ENCODE measurements around the gene UBQLN4.
"Not testable (repeated sequence)": the region's sequence is repeated elsewhere in the genome, so short reads cannot be mapped to it uniquely, and the experiment has no call there.

Gene UBQLN4

DNA sequence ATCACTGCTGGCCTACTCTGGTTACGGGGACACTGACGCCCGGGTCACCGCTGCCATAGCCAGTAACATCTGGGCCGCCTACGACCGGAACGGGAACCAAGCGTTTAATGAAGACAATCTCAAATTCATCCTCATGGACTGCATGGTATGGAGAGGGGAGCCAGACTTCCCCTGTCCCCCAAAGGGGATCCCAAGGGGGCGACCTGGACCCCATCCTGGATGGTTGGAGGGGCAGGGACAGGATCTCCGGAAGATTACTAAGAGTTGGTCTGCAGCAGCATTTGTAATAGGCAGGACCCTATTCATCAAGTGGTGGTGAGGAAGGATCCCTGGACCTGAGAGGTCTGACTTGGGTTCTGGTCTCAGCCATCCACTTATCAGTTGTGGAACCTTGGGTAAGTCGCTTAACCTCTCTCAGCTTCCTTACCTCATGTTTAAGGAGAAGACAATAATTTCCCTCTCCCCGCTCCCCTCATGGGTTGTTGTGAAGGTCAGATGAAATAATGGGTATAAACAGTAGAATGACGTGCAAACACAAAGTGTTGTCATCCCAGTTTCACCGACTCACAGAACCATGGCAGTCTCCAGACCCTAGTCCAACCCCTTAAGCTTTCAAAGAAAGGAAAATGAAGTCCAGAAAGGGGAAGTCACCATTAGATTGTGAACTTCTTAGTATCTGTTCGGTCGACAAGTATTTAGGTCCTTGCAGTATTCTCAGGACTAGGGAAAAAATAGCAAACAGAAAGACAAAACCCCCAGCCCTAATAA lies 1.9 kb upstream of the UBQLN4 start:
- DNase-seq: no peak

DNA sequence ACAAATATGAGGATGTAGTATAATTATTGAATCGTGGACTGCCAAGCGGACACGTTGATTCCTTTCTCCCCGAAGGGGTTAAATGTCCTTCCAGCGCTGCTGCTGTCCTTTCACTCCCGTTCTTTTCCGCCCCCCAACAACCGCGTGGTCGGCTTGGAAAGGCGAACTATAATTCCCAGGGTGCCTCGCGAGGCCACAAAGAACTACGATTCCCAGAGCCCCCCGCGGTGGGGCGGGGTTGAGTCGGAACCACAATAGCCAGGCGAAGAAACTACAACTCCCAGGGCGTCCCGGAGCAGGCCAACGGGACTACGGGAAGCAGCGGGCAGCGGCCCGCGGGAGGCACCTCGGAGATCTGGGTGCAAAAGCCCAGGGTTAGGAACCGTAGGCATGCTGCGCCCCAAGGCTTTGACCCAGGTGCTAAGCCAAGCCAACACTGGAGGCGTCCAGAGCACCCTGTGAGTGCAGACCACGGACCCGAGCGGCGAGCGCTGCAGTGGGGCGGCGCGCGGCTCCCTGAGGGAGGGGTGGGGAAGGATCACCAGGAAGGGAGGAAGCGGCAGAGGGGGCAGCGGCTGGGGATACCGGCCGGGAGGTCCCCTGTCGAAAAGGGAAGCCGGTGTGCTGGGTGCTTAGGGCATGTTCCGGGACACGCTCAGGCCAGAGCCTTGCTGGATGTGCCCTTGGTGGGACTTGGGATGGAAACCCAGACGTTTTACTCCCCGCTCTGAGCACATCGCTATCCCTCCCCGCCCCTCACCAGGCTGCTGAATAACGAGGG lies 1.1 kb upstream of the UBQLN4 start, which contains the start of gene LAMTOR2:
TSS of gene LAMTOR2 (plus strand) at position 283 of the 781 bp plus-strand sequence. CDS start at position 391, 108 bp downstream.
- peak; percentile 90 to 97 (median 94) for DNase-seq

DNA sequence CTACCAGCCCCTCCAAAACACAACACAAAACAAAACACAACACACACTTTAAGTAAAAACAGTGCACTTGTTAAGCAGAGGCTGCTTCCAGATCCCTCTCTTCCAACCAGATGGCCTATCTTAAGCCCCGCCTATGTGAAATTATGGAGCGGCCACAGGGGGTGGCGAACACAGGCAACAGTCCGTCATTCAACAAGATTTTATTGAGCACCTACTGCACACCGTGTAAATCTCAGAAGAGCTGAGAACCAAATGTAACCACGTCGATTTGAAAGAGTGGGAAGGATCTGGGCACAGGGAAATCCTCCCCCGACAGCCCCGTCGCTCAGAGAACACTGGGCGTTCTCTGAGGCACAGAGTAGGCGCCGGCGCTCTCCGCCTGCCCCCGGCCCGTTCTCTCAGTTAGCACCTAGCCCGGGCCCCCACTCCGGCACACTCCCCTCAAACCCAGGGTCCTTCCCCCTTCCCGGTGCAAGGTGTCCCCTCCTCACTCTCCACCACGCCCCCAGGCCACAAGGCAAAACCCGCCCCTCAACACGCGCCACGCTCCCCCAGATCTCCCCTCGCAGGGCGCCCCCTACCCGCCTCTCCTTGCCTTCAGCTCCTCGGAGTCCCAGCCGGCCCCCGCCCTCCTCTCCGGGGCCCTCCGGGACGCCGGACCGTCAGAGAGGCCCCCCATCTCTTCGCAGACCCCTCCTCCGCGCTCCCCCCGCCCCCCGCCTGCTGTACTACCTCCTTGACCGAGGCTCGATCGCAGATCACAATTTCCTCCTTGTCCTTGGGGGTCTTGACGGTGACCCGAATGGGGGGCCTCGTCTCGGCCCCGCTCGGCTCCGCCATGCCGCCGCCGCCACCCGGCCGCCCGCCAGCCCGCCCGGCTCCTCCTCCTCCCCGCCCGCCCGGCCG lies 483 bp downstream of the UBQLN4 start:
- DNase-seq: peak; percentile 26 to 49 (median 38)

DNA sequence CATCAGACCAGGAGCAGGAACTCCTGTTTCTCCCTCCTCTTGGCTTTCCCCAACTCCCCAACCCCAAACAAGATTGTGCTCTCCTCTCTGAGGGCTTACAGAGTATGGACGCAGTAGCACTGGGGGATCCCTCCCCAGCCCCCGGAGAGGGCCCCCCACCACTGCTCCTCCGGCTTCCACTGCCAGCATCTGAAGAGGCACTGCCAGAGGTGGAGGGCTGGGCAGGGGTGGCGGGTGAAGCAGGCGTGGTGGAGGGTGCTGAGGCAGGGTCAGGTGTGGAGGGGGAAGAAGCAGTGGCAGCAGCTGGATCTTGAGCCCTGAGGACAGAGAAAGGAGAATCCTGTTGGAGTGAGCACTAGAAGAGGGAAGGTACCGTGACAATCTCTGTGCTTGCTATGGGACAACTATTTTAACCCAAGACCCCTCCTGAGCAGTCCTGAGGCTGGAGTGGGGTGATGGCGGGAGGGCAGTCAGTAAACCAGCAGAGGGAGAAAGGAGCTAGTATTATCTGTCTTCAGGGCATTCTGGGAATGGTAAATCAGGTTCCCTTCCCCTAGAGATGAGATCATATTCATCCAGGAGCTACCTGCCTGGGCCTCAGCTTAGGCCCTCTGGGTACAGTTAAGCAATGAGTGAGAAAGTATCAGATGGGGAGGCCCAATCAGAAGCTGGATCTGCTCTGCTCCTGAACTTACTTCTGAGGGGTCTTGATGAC lies 2.4 kb downstream of the UBQLN4 start:
- no peak for DNase-seq

DNA sequence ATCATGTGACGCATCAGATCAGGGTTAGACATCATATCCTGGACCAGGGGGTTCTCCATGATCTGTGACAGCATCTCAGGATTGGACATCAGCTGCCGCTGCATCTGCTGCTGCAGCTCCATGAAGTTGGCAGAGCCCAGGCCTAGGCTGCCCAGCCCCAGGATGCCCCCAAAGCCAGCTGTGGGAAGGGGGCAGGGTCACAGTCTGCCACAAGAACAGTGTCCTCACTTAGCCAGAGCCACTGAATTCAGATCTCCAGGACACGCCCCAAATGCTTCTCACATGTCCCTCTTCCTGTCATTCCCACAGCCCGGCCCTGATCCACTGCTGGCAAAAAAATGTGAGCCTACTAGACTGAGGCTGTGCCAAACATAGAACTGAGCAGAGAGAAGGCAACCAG lies 3.2 kb downstream of the UBQLN4 start:
- DNase-seq: no peak

DNA sequence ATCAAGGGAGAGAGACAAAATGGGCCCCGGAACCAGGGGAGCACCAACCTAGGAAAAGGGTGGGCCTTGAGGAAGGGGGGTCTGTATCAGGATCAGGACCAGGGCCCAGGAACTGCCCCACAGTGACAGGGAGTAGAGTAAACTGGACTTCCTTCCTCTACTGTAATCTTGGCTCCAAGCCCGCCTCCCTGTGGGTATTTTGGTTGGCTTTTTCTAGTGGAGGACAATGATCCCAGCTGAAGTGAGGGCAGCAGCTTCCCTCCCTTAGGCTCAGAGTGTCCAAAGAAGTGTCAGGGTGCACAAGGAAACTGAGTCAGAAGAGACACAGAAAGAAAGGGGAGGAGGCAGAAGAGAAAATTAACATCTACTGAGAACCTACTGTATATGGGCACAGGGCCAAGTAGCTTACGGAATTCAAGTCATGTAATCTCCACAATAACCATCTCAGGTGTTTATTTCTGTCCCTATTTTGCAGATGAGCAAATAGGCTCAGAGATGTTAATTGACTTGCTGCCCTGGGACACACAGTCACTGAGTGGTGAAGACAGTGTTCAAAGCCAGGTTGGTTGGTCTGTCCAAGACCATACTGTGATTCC lies 4.8 kb downstream of the UBQLN4 start:
- DNase-seq: no peak

DNA sequence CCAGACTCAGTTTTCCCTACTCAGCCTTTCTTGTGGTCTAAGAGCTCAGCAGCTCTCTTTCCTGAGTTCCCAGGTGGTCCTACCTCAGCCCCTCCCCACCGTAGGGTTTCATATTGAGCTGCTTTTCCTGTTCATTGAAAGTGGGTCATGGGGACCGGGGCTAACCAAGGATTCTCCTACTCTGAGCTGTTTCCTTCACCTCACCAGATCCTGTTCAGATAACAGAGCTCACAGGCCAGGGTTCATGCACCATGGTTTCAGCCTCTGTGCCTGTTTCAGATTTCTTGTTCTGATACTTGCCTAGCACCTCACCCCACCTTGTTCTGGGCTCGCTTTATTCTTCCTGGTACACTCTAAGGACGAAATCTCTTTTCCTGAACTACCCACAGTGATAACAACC lies 8.5 kb downstream of the UBQLN4 start:
- no peak for DNase-seq

DNA sequence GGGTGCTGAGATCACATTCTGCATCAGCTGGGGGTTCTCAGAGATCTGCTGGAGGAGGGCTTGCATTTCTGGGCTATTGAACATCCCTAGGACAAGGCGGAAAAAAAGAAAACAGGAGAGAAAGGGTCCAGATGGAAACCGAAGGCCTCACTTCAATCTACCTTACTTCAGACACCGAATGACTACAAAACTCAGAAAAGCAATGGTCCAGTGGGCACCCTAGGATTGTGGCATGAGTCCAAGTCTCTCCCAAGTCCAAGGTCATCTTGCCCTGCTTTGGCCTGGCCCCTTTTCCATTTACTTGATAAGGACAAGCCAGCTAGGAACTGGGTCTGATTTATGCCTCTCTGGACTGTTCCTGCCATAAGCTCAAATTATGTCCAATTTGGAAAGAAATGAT lies 10.8 kb downstream of the UBQLN4 start:
- DNase-seq: no peak

DNA sequence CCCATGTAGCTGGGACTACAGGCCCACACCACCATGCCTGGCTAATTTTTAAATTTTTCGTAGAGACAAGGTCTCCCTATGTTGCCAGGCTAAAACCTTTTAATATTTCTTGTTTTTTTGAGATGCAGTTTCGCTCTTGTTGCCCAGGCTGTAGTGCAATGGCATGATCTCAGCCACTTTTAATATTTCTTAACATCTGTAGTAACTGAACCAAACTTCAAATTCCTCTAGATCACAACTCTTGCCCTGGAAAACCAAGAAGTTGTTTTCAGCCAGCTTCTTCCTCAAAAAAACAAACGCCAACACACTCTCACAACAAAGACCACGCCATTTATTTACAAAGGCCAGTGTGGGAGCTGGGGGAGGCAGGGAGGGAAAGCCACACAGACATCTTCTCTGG lies 18.6 kb downstream of the UBQLN4 start:
- not testable (repeated sequence) for DNase-seq

DNA sequence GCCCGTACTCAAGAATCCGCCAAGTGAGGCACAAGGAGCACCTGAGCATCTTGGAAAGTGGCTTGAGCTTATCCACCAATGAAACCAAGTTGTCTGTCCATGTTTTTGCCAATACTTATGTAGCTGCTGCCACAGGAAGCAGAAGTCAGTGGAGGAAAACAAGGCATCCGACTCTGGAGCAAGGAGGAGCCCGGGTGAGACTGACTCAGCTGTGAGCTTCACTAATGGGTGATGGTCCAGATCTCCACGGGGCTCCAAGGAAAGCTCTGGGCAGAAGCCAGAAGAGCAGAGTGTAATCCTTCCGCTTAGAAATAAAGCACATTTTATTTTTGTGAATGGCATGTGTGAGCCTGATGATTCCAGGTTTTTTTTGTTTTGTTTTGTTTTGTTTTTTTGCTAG lies 20.6 kb downstream of the UBQLN4 start:
- no peak for DNase-seq

DNA sequence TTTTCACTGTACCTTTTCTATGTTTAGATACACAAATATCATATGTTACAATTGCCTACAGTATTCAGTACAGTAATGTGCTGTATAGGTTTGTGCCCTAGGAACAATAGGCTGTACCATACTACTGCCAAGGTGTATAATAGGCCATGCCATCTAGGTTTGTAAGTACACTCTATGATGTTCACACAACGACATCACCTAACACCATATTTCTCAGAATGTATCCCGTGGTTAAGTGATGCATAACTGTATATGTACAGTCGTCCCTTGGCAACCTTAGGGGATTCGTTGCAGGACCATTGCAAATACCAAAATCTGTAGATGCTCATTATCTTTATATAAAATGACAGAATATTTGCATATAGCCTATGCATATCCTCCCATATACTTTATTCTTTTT lies 27.0 kb downstream of the UBQLN4 start:
- DNase-seq: no peak

DNA sequence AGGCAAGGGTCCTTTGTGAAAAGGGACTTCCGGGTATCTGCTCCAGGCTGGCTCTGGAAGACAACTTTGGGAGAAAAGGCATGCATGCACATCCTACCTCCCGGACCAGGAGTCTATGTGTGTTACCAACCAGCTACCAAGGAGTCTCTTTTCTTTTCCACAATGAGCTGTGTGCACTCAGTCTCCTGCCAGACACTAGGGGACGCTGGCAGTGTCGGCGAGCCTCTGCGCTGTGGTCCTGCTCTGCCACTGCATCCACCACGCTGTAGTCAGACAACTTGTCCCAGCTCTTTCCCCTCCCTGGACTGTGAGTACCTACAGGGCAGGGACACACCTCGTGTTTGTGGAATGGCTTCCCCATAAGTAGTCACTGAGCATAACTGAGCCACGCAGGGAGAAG lies 27.7 kb downstream of the UBQLN4 start:
- DNase-seq: peak in 1 of 4 experiments; percentile 3

DNA sequence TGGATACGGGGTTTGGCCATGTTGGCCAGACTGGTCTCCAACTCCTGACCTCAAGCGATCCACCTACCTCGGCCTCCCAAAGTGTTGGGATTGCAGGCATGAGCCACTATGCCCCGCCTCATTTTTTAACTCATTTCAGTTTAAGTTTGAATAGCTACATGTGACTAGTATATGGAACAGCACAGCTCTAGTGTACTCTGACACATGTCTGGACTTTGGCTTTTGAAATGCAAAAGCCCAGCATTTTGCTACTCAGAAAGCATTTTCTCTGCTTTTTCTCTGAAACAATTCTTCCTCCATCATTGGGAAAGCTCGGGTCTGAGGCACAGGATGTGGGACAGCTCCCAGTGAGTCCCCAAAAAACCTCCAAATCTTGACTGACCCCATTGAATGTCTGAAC lies 28.8 kb downstream of the UBQLN4 start:
- DNase-seq: no peak

DNA sequence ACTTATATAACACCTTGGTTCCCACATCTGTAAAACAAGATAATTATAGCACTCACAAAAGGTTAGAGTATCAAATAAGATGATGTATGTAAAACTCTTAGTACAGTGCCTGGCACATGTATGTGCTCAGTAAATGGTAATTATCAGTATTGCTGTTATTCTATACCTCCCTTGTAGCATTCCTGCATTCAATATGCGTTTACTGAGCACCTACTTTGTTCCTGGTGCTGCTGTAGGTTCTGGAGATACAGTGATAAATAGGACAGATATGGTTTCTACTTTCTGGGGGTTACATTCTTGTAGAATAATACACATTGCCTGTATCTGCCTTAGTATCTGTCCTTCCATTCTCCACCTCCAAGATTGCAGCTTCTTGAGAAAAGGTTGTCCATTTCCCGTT lies 31.6 kb downstream of the UBQLN4 start:
- DNase-seq: no peak

DNA sequence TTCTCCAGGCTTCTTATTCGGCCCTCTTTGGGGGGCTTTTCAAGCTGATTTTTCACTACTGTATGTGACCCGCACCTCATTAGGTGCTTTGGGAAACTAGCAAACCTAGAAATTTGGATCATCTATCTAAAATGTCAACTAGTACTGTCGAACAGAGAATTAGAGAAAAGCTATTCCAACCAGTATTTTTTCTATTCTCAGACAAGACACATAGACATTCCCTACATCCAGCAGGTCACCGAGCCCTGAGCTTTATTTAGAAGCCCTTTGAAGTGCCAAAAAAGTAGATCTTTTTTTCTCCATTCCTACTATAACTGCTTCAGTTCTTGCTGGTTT lies 32.5 kb downstream of the UBQLN4 start:
- no peak for DNase-seq

DNA sequence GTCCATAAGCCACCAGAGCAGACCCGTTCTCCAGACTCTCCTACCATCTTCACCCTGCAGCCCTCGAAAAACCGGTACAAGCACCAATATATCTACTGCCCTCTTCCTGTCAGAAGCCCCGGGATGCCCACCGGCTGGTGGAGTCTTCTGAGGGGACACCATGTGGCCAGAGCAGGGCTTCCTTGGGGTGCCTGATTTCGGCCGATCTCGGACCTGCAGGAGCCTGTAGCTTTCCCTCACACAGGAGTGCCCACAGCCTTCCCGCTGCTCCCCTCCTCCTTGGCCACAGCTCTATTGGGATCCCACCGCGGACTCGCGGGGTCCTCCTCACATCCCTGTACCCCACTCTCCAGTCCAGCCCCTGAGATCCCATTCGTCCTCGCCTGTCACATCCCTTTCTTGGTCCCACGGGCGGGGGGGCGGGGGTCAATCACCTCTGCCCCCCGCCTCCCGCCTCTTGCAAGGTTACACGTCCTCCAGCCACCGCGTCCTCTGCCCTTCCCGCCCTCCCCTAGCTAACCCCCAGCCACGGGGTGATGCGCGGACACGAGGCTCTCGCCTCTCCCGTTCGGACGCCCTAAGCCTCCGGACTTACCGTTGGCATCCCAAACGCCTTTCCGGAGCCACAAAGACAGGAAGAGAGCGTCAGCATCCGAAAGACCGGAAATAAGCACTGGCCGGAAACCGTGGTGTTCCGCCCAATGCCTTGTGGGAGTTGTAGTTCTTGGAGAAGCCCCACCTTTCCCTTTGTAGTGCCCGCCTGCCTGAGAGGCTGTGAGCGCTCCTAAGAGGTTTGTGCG lies 33.1 kb downstream of the UBQLN4 start, which contains the start of gene SSR2:
TSS of gene SSR2 (minus strand) at position 659 of the 800 bp plus-strand sequence. CDS start 784 bp downstream, outside the sequence.
- DNase-seq: peak; percentile 45 to 69 (median 65)

DNA sequence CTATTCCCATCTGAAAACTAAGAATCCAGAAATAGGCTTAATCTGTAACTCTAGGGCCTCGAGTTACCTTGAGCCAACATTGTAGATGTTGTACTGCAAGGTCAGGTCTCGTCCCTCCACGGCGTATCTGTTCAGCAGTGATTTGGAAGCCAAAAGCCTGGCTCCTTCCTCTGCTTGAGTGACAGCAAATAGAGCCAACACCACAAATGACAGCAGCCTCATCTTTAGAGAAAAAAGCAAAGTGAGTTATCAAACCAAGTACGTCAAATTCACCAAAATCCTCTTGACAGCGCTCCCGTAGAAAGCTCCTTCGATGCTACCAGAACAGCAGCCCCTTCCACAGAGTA lies 33.7 kb downstream of the UBQLN4 start:
- no peak for DNase-seq

DNA sequence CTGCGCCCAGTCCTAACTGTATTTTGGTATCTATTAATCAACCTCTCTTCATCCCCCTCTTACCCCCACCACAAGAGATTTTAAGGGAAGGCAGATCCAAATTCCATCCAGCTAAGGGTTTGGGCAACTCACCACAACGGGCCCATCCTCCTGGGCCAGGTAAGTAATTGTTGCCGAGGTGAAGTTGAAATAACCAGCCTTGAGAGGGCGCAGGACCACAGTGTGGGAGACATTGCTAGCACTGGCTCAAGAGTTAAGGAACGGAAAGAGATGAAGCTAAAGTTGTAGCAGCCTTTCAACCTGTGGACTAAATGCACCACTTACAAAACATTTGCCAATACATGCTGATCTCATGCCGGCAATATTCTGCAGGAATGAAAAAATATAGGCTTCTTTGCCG lies 38.8 kb downstream of the UBQLN4 start:
- no peak for DNase-seq

DNA sequence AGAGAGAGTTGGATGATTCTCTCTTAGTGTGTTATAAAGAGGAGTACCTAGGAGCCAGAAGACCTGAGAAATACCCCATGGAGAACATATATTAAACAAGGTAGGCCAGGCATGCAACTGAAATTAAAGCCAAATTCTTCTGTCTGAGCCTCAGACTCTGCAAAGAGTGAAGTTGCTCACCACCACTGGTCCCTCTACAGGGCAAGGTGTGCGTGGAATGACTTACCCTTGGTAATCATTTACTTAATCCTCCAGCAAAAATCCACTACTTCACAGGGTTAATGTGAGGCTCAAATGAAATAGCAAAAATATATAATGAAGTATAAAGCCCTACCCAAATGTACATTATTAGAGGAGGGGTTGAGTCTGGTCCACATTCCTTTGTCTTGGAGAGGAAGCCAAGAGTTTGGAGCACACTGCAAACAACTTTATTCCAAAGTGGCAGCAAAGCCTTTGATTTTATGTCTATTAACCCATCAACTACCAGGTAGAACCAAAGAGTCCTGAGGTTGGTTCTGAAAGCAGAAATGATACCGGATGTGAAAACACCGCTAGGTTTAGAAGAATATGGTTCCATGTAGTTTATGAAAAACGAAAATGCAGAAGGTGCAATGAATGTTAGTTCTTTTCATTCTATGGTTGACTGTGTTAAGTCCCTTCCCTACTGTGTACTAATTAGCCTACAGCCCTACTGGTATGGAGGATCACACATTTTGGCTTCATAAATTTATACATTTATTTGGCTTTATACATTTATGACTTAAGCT lies 41.4 kb downstream of the UBQLN4 start:
- DNase-seq: no peak

DNA sequence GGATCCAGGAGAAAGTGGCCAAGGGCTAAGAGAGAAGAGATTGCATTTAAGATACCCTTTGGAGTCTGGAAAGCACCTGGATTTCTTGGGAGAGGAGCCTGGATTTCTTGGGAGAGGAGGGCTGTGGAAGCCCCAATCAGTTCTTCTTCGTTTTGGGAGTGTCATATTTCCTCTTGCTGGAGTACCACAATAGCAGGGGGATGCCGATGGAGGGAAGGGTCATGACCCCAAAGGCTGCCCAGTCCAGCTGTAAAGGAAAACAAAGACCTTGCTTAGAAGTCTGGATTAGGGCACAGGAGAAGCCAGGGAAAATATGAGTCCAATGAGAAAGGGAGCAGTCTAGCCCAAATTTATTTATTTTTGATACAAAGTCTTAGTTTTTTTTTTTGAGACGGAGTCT lies 44.2 kb downstream of the UBQLN4 start:
- DNase-seq: no peak

Data from activated CD4-positive, CD25-positive, alpha-beta regulatory T cell (primary cell).